ENCODE measurements around the gene BCL10.

BCL10 gene

DNA sequence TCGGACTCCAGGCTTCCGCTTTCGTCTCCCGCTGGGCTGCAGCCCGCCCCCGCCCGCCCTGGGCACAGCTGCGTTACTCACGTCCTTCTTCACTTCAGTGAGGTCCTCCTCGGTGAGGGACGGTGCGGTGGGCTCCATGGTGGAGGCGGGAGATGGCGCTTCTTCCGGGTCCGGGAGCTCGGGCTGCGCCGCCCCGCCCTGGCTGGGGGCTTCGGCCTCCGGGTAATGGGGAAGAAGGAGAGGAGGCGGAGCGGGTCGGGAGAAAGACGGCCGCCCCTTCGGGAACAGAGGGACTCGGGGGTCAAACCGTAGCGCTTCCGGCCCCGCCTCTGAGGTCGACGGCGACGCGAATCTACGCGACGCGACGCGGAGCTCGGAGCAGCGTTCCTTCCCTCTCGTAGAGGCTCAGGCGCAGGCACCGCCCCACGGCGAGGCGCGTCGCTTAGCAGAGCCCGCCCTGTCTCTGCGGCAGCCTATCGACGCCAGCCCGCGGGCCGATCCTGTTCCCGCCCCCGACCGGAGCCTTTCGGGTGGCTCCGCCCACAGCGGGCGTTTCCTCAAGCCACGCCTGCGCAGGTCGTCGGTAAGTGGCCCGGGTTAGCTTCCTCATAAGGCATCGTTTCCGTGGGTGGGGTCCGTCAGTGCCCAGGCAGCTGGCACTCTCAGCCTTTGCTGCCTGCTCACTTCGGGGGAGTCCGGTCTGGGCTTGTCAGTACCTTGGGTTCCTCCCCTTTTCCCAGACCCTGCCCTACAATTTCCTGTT is at the start of gene BCL10:
TSS of gene BCL10 (minus strand) at position 418 of the 763 bp plus-strand sequence. CDS start at position 138, 280 bp downstream.
- peak; percentile 98 for DNase-seq (ENCODE audit: low spot score)

DNA sequence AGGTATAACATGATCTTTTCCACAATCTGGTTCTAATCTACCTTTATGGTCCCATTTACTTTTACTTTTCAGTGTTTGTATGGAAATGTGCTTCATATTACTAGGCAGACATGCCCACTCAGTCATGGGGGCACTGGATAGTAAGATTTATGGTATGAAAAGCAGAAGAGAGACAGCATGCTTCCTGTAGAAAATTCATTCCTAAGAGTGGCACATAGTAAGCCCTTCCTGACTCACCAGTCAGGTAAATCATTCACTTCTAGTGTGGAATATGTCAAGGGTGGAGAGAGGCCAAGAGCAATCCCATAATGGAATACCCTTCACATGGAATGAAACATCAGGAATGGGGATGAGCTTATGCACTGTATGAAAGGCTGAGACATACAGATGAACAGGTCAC is 49.5 kb upstream of the BCL10 start:
- no peak for DNase-seq (ENCODE audit: low spot score)

DNA sequence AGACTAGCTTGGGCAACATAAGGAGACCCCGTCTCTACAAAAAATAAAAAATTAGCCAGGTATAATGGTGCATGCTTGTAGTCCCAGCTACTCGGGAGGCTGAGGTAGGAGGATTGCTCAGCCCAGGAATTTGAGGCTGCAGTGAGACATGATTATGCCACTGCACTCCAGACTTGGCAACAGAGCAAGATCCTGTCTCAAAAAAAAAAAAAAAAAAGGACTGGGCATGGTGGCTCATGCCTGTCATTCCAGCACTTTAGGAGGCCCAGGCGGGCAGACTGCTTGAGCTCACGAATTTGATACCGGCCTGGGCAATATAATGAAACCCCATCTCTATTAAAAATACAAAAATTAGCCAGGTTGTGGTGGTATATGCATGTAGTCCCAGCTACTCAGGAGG is 47.3 kb upstream of the BCL10 start:
- DNase-seq (ENCODE audit: low spot score) = no peak

DNA sequence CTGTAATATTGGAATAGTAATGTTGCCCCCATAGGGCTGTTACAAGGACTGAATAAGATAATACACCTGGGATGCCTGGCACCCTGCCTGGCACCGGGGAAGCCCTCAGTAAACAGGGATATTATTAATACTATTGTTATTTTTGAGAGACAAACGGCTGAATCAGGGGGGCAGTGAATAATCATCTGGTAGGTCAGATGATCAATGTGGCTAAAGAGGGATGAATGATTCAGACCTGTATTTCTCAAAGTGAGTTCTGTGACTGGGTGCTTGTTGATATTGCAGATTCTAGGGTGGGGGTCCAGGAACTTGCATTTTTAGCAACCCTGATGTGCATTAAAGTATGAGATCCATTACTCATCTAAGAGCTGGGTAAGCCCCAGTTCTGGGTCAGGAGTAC is 46.2 kb upstream of the BCL10 start:
- no peak for DNase-seq (ENCODE audit: low spot score)

DNA sequence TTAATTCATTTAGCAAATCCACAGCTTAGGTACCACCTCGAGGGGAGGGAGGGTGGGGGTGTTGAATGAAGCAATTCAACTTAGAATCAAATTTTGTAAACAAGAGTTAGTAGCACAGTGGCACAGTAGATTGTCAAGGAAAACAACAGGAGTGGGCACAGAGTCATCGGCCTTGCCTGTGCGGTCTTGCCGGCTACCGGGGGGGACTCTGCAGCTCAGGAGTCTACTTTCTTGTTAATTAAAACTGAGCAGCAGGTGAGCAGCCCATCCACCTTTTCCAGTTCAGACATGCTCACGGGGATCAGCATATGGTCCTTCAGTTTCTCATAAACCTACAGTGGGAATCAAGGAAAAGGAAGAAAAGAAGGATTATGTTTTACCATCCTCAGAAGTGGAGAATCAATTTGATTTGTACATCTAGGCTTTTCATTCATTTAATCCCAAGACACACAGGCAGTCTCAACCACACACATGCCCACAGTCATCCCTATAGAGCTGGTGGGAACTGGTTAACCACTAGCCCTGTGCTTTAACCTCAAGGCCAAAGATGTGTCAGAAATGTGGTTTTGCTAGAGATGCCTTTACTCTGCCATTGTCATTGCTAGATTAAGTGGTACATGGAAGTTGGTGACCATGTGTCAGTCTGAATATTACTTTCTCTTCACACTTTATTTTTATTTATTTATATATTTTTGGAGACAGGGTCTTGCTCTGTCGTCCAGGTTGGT is 45.0 kb upstream of the BCL10 start:
- DNase-seq (ENCODE audit: low spot score) = no peak

DNA sequence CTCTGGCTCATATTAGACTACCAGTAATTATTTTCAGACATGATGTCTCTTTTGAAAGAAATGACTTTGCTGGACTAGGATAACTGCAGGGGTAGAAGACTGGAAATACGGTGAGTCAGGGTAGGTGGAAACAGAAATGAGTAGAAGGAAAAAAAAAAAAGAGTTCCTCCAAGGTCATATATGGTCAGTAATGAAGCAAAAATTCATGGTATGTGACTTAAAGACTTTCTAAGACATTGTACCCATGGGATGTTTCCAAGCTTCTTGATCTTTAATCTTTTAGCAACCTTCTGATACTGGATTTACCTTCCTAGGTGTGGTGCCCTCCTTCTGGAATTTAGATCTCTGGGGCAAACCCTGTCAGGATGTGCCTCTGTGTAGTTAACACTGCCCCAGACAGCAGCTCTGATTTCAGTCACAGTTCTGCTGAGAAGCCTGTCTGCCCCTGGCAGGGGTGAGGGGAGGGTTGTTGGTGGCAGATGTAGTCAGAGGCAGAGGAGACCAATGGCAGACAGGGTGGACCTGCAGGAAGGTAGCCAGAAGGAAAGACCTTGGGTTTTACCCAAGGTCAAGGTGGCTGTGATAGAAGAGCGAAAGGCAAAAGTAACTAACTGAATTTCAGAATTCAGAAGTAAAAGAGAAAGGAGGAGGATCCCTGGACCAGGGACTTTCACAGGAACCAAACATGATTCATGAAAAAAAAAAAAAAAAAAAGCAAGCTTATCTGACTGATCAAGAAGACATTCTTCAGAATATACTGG is 44.1 kb upstream of the BCL10 start:
- no peak for DNase-seq (ENCODE audit: low spot score)

DNA sequence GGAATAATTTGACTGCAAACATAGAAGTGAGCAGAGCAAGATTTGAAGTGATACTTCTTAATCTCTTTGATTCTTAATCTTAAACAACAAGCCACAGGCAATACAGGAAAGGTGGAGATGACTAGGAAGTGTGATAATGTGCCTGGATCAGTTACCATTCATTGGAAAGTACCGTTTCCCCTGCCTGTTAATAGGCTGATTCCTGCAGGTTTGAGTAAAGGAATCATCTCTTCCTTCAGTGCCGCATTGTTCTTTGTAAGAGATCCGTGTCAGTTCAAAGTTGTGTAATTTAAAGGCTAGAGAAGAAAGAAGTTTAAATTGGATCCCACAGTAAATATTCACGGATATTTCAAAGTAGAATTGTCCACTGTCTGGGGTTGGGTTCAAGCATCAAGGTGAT is 43.5 kb upstream of the BCL10 start:
- DNase-seq (ENCODE audit: low spot score) = no peak

DNA sequence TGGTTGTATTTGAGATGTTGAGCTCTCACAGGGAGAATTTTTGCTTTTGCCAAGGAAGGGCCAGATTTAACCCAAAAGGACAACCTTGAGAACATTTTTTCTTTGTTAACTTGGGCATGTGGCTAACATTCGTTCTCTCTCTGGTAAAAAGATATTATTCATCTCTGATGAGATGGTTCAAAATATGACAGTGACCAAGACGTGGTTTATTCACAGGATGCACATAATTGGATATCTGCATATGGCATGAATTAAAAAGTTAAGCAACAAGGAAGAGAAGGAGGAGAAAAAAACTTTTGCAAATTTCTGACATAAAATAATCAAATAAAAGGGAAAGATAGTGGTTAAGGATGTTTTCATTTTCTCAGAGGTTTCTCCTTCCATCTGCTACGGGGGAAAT is 43.1 kb upstream of the BCL10 start:
- no peak for DNase-seq (ENCODE audit: low spot score)

DNA sequence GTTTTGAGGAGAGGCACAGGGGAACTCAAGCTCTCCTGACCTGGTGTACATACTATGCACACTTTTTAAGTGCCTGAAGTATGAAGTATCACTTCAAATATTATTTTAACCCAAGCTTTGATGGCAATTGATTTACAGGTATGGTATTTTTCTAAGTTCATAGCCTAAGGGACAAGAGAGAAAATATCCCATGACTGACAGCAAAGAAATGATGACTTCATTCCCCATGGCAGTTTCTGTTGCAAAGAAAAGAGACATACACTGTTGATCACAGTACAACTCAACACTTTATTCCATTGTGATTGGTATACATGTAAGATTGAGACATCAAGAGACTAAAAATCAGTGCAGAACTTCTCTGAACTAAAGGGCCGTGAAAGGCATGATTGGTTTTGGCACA is 41.8 kb upstream of the BCL10 start:
- DNase-seq (ENCODE audit: low spot score) = no peak

DNA sequence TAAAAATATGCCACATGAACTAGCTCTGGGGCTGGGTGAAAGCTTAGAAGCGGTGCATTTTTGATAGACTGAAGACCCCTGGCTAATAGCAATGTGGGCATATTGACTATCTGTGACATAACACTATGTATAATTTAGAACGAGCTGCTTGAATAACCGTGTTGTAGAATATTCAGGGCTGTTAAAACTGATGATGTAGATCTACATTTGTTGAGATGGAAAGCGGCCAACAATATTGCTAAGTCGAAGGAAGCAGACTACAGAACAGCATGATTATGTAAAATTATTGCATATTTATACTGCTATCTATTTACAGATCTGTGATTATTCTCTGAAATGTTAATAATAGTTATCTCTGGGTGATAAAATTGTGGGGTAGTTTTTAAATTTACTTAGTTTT is 41.1 kb upstream of the BCL10 start:
- no peak for DNase-seq (ENCODE audit: low spot score)

DNA sequence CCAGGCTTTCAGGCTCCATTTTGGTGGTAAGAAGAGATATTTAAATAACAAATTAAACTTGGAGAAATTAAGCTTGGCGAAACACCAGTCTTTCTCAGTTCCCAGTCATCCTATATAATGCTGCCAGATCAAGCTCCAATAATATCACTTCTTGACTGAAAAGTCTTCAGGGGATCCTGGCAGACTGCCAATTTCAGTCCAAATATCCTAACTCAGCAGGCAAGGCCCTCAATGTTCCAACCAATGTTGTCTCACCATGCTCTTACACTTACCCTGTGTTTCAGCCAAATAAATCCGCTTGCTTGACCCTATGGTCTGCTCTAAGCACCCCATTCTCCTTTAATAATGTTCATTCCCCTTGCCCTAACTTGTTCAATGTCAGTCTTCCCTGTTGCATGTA is 39.9 kb upstream of the BCL10 start:
- no peak for DNase-seq (ENCODE audit: low spot score)

DNA sequence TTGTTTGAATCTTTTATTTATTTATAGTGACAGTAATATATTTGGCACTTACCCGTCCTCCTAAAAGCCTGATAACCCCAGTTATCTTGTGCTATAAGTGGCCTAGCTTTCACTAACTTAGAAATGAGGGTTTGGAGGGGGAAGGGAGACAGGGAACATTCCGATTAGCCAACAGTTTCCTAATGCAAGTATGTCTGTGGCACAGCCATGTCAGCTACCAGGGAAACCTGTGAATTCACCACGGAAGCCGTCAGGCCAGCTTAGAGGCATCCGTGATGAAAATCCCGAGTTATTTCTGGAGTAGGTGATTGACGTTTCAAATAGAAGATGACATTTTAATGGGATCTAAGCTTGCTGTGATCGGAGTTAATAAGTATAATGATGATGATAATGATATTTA is 39.4 kb upstream of the BCL10 start:
- DNase-seq (ENCODE audit: low spot score) = no peak

DNA sequence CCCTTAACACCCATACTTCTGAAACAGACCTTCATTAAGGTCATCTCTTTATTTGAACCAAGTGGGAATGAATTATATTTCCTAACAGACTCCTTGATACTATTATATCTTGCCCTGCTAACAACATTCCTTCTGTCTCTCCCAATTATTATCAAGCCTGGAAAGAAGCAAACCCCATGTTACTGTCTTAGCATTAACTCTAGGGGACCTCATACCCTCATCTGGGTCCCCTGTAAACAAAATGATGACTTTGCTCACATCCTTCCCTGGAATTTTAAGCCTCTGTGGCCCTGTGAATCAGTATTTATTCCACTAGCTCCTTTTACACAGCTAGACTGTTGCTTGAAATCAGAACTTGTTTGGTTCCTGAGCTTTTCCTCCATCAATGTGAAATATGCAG is 38.3 kb upstream of the BCL10 start:
- DNase-seq (ENCODE audit: low spot score) = no peak

DNA sequence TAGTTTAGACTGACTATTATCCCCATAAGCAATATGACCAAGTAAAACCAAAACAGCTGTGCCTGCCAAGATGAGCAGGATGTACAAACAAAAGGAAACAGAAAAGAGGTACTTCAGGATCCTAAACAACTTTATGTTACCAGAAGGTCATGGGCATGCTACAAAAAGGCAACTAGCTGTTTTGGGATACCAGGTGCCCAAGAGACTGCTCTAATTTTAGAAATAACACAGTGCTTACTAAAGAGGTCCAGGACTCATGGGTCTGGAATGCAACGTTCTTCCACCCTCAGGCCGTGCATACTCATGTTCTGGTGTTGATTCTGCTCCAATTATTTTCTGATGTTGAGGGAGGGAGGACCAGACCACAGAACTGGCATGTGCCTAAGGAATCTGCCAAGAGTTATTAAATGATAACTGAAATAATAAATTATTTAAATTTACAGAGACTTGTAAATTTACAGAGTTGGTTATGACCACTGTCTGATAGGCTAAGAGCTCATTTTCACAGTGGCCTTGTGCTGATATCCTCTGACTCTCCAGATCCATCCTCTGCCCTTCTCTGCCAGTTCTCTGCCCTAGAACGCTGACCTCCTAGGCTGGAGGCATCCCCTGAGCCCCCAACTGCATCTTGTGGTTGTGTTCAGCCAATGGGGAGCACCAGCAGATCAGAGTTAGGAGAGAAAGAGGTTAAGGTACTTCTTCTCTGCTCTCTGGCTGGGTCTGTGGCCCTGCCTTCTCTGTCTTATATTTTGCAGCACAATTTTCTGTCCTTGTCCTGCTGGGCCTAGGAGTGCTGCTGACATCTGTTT is 37.7 kb upstream of the BCL10 start:
- DNase-seq (ENCODE audit: low spot score) = no peak

DNA sequence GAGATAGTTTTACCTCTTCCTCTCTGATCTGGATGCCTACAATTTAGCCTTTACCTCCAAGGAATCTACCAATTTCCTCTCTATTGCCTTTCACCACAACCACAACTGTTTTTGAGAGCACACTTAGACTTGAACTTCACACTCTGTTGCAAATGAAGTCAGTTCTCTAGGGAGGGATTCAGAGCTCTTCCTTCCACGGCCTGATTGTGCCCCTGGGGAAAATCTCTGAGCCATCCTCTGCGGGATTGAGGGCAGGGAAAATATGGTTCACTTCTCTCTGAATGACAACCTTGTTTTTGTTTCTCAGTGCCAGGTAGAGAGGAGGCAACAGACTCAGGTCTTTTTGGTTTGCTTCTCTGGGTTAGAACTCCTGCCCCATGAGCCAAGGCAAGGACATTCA is 35.4 kb upstream of the BCL10 start:
- DNase-seq (ENCODE audit: low spot score) = no peak

DNA sequence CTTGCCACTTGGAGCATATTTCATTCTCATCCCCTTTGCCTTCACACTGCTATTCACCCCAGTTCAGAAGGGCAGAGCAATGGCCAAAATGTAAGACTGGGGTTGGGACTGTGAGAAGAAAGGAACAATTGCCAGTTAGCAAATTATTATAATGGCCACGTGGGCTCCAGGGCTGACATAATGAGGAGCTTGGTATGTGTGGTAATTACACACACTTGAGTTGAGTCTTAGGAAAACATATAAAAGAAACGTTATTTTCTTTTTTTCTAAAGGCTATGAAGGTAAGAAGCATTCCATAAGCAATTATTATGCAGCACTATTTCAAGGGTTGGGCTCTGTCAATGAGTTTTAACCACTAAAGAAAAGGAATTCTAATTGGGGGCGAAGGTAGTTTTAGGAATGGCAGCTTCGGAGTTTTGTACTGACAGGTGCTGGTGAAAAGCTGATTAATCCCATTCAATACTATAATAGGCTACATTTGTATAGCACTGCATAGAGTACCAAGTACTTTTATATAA is 32.5 kb upstream of the BCL10 start:
- DNase-seq (ENCODE audit: low spot score) = no peak

DNA sequence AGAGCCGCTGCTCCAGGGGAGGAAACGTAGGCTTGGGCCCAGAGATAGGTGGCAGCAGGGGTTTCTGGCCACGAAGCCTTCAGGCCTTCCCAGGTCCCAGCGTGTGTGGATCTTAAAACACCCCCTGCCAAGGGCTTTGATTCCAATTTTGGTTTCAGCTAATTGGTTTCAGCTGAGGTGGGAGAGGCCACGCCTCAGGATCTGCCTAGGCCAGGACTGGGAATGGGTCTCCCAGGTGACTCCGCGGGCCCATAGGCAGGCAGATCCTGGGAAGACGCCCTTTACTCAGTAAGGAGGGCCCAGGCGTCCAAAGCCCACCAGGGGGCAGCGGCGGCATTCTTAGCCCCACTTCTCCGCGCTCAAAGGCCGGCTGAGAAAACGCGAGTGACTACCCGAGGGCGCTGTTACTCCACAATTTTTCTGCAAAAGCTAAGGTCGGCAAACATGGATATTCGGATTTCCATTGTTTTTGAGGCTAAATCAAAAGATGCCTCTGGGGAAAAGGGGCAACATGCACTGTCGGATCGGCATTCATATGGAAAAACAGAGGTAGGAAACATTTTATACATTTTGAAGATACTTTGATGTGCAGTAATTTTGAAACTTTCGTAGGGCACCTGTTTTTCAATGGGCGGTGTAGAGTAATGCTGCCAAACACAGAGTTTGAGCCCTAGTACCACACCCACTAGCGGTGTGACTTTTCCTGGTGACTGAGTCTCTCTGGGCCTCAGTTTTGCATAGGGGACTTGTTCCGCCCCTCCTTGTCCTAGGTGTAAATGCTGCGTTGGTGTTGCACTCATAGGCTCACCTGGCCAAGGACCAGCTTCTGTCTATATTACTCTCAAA is 31.8 kb upstream of the BCL10 start:
- peak; percentile 13 for DNase-seq (ENCODE audit: low spot score)

DNA sequence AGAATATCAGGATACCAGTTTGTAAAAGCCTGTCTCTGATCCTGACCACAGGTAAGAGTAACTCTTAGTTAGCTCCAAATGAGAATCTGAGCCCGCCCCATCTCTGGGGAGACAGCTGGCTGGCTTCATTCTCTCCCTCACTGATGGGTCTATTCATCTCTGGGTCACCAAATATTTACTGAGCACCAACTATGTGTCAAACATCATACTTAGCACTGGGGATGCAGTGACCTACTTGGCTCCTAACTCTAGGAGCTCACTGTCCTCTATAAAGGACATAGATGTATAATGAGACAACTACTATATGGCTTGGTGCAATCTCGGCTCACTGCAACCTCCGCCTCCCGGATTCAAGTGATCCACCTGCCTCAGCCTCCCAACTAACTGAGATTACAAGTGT is 29.8 kb upstream of the BCL10 start:
- no peak for DNase-seq (ENCODE audit: low spot score)

DNA sequence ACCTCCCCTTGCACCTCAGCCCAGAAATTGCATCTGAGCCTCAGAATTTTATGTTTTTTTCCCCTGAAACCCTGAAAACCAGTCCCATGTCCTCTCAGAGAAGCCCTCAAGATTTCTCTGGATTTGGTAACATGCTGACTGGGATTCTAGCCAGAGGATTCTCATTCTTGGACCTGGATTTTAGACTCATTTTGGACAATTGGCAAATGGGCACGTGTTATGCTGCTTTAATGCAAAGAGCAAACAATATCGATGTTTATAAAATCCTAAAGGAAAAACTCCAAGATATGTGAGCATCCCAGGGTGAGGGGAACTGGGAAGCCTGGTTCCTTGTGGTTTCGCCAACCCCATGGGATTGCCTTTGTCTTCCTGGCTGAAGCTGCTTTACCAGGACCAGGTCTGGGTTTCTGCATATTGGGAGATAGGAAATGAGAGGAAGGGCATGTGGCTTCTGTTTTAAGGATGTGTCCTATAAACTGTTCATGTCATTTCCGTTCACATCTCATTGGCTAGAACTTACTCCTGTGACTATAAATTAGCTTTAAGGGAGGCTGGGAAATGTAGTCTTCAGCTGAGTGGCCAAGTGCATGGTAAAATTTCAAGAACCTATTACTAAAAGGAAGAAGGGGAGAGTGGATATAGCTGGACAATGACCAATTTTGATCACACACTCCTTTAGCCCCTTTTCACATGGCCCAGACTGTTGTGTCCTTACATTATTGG is 27.2 kb upstream of the BCL10 start:
- DNase-seq (ENCODE audit: low spot score) = no peak

DNA sequence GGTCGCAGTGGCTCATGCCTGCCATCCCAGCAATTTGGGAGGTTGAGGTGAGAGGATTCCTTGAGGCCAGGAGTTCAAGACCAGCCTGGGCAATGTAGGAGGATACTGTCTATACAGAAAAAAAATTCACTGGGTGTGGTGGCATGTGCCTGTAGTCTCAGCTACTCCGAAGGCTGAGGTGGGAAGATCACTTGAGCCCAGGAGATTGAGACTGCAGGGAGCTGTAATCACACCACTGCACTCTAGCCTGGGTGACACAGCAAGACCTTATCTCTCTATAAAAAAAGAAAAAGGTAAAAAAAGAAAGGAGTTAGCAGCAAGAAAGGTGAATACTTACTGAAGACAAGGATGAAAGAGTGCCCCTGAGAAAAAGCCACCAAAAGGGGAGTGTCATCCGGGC is 23.7 kb upstream of the BCL10 start:
- no peak for DNase-seq (ENCODE audit: low spot score)
